ENCODE measurements around the gene RIC8B. TPM values are rescaled to one million over a fixed set of nuclear protein-coding genes. Genes with fewer than 3 reads are reported as not detected.
"Not testable (repeated sequence)": the region's sequence is repeated elsewhere in the genome, so short reads cannot be mapped to it uniquely, and the experiment has no call there.

Gene RIC8B
- polyA plus RNA-seq (2013, experiment 1 of 2): 10.3 TPM
- polyA plus RNA-seq (2013, experiment 2 of 2): 10.1 TPM

- H2BK120ac ChIP-seq (ENCODE audit: low read depth, low read length): no peak within 1 kb of the TSS
- H3K23ac ChIP-seq (ENCODE audit: low read depth, low read length, poor library complexity): peak within 1 kb of the TSS; percentile 70
- no peaks in the 10 kb centered on the region for H3K27me3 ChIP-seq (ENCODE audit: control insufficient read depth in 3 of 3, insufficient read depth in 3 of 3, low read depth in 1 of 3, low read length in 3 of 3)
- H3K14ac ChIP-seq (ENCODE audit: low read length): peak within 1 kb of the TSS; percentile 5
- H3K4me2 ChIP-seq (ENCODE audit: insufficient read depth, low read length, poor library complexity, severe bottlenecking): peak within 1 kb of the TSS; percentile 86
- no peak within 1 kb of the TSS for H2AK5ac ChIP-seq (ENCODE audit: low read depth, low read length)
- no CpG with 5 or more reads among the region's 66 CpGs for WGBS, 2 donors (ENCODE audit: extremely low coverage in 2 of 2, insufficient read length in 2 of 2, insufficient replicate concordance in 1 of 2)
- H4K8ac ChIP-seq (ENCODE audit: low read depth, low read length): no peak within 1 kb of the TSS
- peak within 1 kb of the TSS; percentile 94 for H2AFZ ChIP-seq (ENCODE audit: low read length)
- H3K79me1 ChIP-seq (ENCODE audit: low read depth, low read length): peaks cover 4% of the 10 kb centered on the region
- peak within 1 kb of the TSS; percentile 79 for H2BK5ac ChIP-seq (ENCODE audit: low read length)
- H2BK12ac ChIP-seq (ENCODE audit: low read length): no peak within 1 kb of the TSS
- H3K4me1 ChIP-seq (ENCODE audit: control insufficient read depth in 2 of 2, insufficient read depth in 1 of 2, low read depth in 1 of 2, low read length in 2 of 2): peaks cover 2 to 19% of the 10 kb centered on the region in 2 donors
- peak within 1 kb of the TSS; percentile 90 to 96 for H3K4me3 ChIP-seq (ENCODE audit: low read length in 2 of 2)
- H3K9me3 ChIP-seq (replicated peaks in 1 of 2; ENCODE audit: control insufficient read depth in 2 of 2, insufficient read depth in 1 of 2, low read depth in 1 of 2, low read length in 2 of 2): peaks cover 0 to 12% of the 10 kb centered on the region in 2 donors
- H3K18ac ChIP-seq (ENCODE audit: low read length): peak within 1 kb of the TSS; percentile 94
- no peak within 1 kb of the TSS for H4K91ac ChIP-seq (ENCODE audit: low read depth, low read length, poor library complexity)
- H3K4ac ChIP-seq (ENCODE audit: low read length): no peak within 1 kb of the TSS
- peak within 1 kb of the TSS; percentile 33 for H2BK15ac ChIP-seq (ENCODE audit: low read length)
- peak within 1 kb of the TSS; percentile 82 for H3K9ac ChIP-seq (ENCODE audit: low read depth, low read length, poor library complexity)
- DNase-seq (ENCODE audit: low spot score): peak; percentile 98
- peak within 1 kb of the TSS; percentile 88 for H3K27ac ChIP-seq (replicated peaks; ENCODE audit: low read length)
- peaks cover 0 to 33% of the 10 kb centered on the region in 2 donors for H3K36me3 ChIP-seq (replicated peaks in 1 of 2; ENCODE audit: control insufficient read depth in 2 of 2, insufficient read depth in 2 of 2, low read length in 2 of 2)
Measured at GRCh38 chr12:106774005-106774807, at the start of gene RIC8B. TSS of gene RIC8B (plus strand) at chr12:106774682. CDS start at chr12:106774746, 64 bp downstream.

GRCh38 chr12:106724934-106725333, 49.5 kb upstream of the RIC8B start:
- no peak overlapping the region for H3K23ac ChIP-seq (ENCODE audit: low read depth, low read length, poor library complexity)

GRCh38 chr12:106726603-106727202, 47.8 kb upstream of the RIC8B start:
- H2BK5ac ChIP-seq (ENCODE audit: low read length); H2AFZ ChIP-seq (ENCODE audit: low read length); H2BK12ac ChIP-seq (ENCODE audit: low read length); H3K79me1 ChIP-seq (ENCODE audit: low read depth, low read length); H3K4ac ChIP-seq (ENCODE audit: low read length); H2AK5ac ChIP-seq (ENCODE audit: low read depth, low read length); H4K91ac ChIP-seq (ENCODE audit: low read depth, low read length, poor library complexity); H3K9ac ChIP-seq (ENCODE audit: low read depth, low read length, poor library complexity); H3K14ac ChIP-seq (ENCODE audit: low read length); H3K27me3 ChIP-seq (ENCODE audit: control insufficient read depth in 3 of 3, insufficient read depth in 3 of 3, low read depth in 1 of 3, low read length in 3 of 3); H2BK15ac ChIP-seq (ENCODE audit: low read length); H3K23ac ChIP-seq (ENCODE audit: low read depth, low read length, poor library complexity); H3K18ac ChIP-seq (ENCODE audit: low read length); H4K8ac ChIP-seq (ENCODE audit: low read depth, low read length); H3K4me3 ChIP-seq (ENCODE audit: low read length in 2 of 2); DNase-seq (ENCODE audit: low spot score); H3K4me2 ChIP-seq (ENCODE audit: insufficient read depth, low read length, poor library complexity, severe bottlenecking); H3K27ac ChIP-seq (replicated peaks; ENCODE audit: low read length); H2BK120ac ChIP-seq (ENCODE audit: low read depth, low read length): not testable (repeated sequence)
- peaks cover 7 to 17% of the 10 kb centered on the region in 2 donors for H3K4me1 ChIP-seq (ENCODE audit: control insufficient read depth in 2 of 2, insufficient read depth in 1 of 2, low read depth in 1 of 2, low read length in 2 of 2)
- peaks cover 0 to 100% of the 10 kb centered on the region in 2 donors for H3K36me3 ChIP-seq (replicated peaks in 1 of 2; ENCODE audit: control insufficient read depth in 2 of 2, insufficient read depth in 2 of 2, low read length in 2 of 2)
- no CpG with 5 or more reads among the region's 5 CpGs for WGBS, 2 donors (ENCODE audit: extremely low coverage in 2 of 2, insufficient read length in 2 of 2, insufficient replicate concordance in 1 of 2)
- peaks cover 0 to 13% of the 10 kb centered on the region in 2 donors for H3K9me3 ChIP-seq (replicated peaks in 1 of 2; ENCODE audit: control insufficient read depth in 2 of 2, insufficient read depth in 1 of 2, low read depth in 1 of 2, low read length in 2 of 2)

More at GRCh38 chr12:106724934-106725333, 49.5 kb upstream of the RIC8B start:
- Histone ChIP-seq H2AK5ac (ENCODE audit: low read depth, low read length) (no peak overlapping the region), H2BK12ac (ENCODE audit: low read length) (no peak overlapping the region), H3K79me1 (ENCODE audit: low read depth, low read length) (no peaks in the 10 kb centered on the region), H4K8ac (ENCODE audit: low read depth, low read length) (no peak overlapping the region), H3K4me3 (ENCODE audit: low read length in 2 of 2) (no peak overlapping the region), H4K91ac (ENCODE audit: low read depth, low read length, poor library complexity) (no peak overlapping the region), H3K4ac (ENCODE audit: low read length) (no peak overlapping the region), H2BK15ac (ENCODE audit: low read length) (no peak overlapping the region), H3K9ac (ENCODE audit: low read depth, low read length, poor library complexity) (no peak overlapping the region), H2BK120ac (ENCODE audit: low read depth, low read length) (no peak overlapping the region), H2BK5ac (ENCODE audit: low read length) (no peak overlapping the region), H3K4me2 (ENCODE audit: insufficient read depth, low read length, poor library complexity, severe bottlenecking) (no peak overlapping the region), H3K9me3 (replicated peaks in 1 of 2; ENCODE audit: control insufficient read depth in 2 of 2, insufficient read depth in 1 of 2, low read depth in 1 of 2, low read length in 2 of 2) (peaks cover 0 to 13% of the 10 kb centered on the region in 2 donors), H3K18ac (ENCODE audit: low read length) (no peak overlapping the region), H3K27ac (replicated peaks; ENCODE audit: low read length) (no peak overlapping the region), H3K36me3 (replicated peaks in 1 of 2; ENCODE audit: control insufficient read depth in 2 of 2, insufficient read depth in 2 of 2, low read length in 2 of 2) (peaks cover 0 to 100% of the 10 kb centered on the region in 2 donors), H3K14ac (ENCODE audit: low read length) (no peak overlapping the region), H3K27me3 (ENCODE audit: control insufficient read depth in 3 of 3, insufficient read depth in 3 of 3, low read depth in 1 of 3, low read length in 3 of 3) (no peaks in the 10 kb centered on the region), H2AFZ (ENCODE audit: low read length) (no peak overlapping the region), H3K4me1 (ENCODE audit: control insufficient read depth in 2 of 2, insufficient read depth in 1 of 2, low read depth in 1 of 2, low read length in 2 of 2) (peaks cover 7 to 18% of the 10 kb centered on the region in 2 donors)
- WGBS, 2 donors (ENCODE audit: extremely low coverage in 2 of 2, insufficient read length in 2 of 2, insufficient replicate concordance in 1 of 2): no CpG with 5 or more reads among the region's 6 CpGs
- no peak for DNase-seq (ENCODE audit: low spot score)

GRCh38 chr12:106729611-106730010, 44.9 kb upstream of the RIC8B start:
- no peak for DNase-seq (ENCODE audit: low spot score)
- H2AFZ ChIP-seq (ENCODE audit: low read length): no peak overlapping the region
- H4K91ac ChIP-seq (ENCODE audit: low read depth, low read length, poor library complexity): no peak overlapping the region
- H3K4ac ChIP-seq (ENCODE audit: low read length): no peak overlapping the region
- no peak overlapping the region for H3K9ac ChIP-seq (ENCODE audit: low read depth, low read length, poor library complexity)
- H2BK120ac ChIP-seq (ENCODE audit: low read depth, low read length): no peak overlapping the region
- no peak overlapping the region for H2AK5ac ChIP-seq (ENCODE audit: low read depth, low read length)
- H3K23ac ChIP-seq (ENCODE audit: low read depth, low read length, poor library complexity): no peak overlapping the region
- H4K8ac ChIP-seq (ENCODE audit: low read depth, low read length): no peak overlapping the region
- no peaks in the 10 kb centered on the region for H3K79me1 ChIP-seq (ENCODE audit: low read depth, low read length)
- H3K4me1 ChIP-seq (ENCODE audit: control insufficient read depth in 2 of 2, insufficient read depth in 1 of 2, low read depth in 1 of 2, low read length in 2 of 2): no peaks in the 10 kb centered on the region
- H3K27ac ChIP-seq (replicated peaks; ENCODE audit: low read length): no peak overlapping the region
- no peak overlapping the region for H2BK15ac ChIP-seq (ENCODE audit: low read length)
- peaks cover 0 to 13% of the 10 kb centered on the region in 2 donors for H3K9me3 ChIP-seq (replicated peaks in 1 of 2; ENCODE audit: control insufficient read depth in 2 of 2, insufficient read depth in 1 of 2, low read depth in 1 of 2, low read length in 2 of 2)
- H3K4me2 ChIP-seq (ENCODE audit: insufficient read depth, low read length, poor library complexity, severe bottlenecking): no peak overlapping the region
- WGBS, 2 donors (ENCODE audit: extremely low coverage in 2 of 2, insufficient read length in 2 of 2, insufficient replicate concordance in 1 of 2): no CpG with 5 or more reads among the region's 1 CpG
- no peak overlapping the region for H3K18ac ChIP-seq (ENCODE audit: low read length)
- H2BK5ac ChIP-seq (ENCODE audit: low read length): no peak overlapping the region
- no peak overlapping the region for H3K14ac ChIP-seq (ENCODE audit: low read length)
- H2BK12ac ChIP-seq (ENCODE audit: low read length): no peak overlapping the region
- H3K36me3 ChIP-seq (replicated peaks in 1 of 2; ENCODE audit: control insufficient read depth in 2 of 2, insufficient read depth in 2 of 2, low read length in 2 of 2): peaks cover 0 to 99% of the 10 kb centered on the region in 2 donors
- no peaks in the 10 kb centered on the region for H3K27me3 ChIP-seq (ENCODE audit: control insufficient read depth in 3 of 3, insufficient read depth in 3 of 3, low read depth in 1 of 3, low read length in 3 of 3)
- no peak overlapping the region for H3K4me3 ChIP-seq (ENCODE audit: low read length in 2 of 2)
